Mesodermal cell (in vitro differentiated cells): ENCODE measurements around the gene MAP2K5.

Source experiments
- H3K27ac ChIP-seq: 2 replicates; pipeline ENCODE4 v1.7.0; 2013; ENCODE audit warnings: mild to moderate bottlenecking, low read depth, low read length, moderate library complexity; ENCODE audit not compliant: severe bottlenecking
- H3K36me3 ChIP-seq: 2 replicates; pipeline ENCODE4 v1.7.1; 2013; ENCODE audit warnings: mild to moderate bottlenecking, low read length, moderate library complexity; ENCODE audit not compliant: control insufficient read depth, insufficient read depth
- H3K4me1 ChIP-seq: one replicate; pipeline ENCODE4 v1.7.1; 2013; ENCODE audit warnings: mild to moderate bottlenecking, low read length; ENCODE audit not compliant: insufficient read depth, control insufficient read depth, poor library complexity, severe bottlenecking
- H3K4me3 ChIP-seq: 2 replicates; pipeline ENCODE4 v1.7.0; 2013; ENCODE audit warnings: low read length, control low read depth, mild to moderate bottlenecking; ENCODE audit not compliant: insufficient read depth, poor library complexity, severe bottlenecking; ENCODE audit errors: extremely low read depth
- H3K9me3 ChIP-seq: 2 replicates; pipeline ENCODE4 v1.7.1; 2013; ENCODE audit warnings: mild to moderate bottlenecking, low read length, moderate library complexity; ENCODE audit not compliant: control insufficient read depth
- WGBS, 2 experiments: methylation state at CpG; one replicate each; pipeline ENCODE4 v1.1.5; 2013; ENCODE audit warnings: missing lambda C conversion rate in 2 of 2; ENCODE audit not compliant: insufficient coverage in 2 of 2; 5-methylcytosine and 5-hydroxymethylcytosine counted together

The MAP2K5 gene

DNA sequence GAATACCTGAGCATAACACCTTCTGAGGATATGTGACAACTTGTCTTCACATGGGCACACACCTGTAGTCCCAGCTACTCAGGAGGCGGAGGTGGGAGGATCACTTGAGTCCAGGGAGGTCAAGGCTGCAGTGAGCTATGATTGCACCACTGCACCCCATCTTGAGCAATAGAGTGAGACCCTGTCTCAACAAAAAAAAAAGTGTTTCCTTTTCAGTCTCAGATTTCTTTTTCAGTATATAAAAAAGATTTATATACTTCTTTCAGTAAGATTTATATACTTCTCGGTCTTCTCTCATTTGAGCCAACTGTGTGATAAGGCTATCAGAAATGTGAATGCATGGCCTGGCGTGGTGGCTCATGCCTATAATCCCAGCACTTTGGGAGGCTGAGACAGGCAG is 197.9 kb downstream of the MAP2K5 start:
- WGBS, 2 experiments = 92 to 100% methylated on average over 1 to 3 of the region's 3 CpGs
- Histone ChIP-seq H3K9me3 (no peaks in the 10 kb centered on the region), H3K27ac (no peak overlapping the region), H3K4me1 (no peaks in the 10 kb centered on the region), H3K4me3 (no peak overlapping the region), H3K36me3 (no peaks in the 10 kb centered on the region)

DNA sequence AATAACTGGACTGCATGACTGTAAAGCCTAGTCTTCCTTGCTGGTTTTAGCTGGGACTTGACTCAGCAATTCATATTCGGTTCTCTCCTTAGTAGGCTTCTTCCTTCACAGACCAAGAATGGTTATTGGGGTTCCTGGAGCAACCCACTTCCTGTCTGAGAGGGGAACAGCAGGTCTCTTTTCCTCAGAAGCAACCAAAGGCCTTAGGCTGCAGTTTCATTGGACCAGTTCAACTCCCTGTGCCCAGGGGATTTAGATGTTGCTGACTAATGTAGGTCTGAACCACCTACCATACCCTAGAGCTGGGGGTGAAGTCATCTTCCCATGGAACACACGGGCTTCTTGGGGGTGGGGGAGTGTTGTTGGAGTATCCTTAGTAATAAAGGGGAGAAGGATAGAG is 198.8 kb downstream of the MAP2K5 start:
- no peaks in the 10 kb centered on the region for H3K36me3 ChIP-seq
- WGBS, 2 experiments = 67 to 100% methylated on average over 1 of the region's 2 CpGs
- no peak overlapping the region for H3K27ac ChIP-seq
- no peak overlapping the region for H3K4me3 ChIP-seq
- H3K4me1 ChIP-seq = no peaks in the 10 kb centered on the region
- no peaks in the 10 kb centered on the region for H3K9me3 ChIP-seq

DNA sequence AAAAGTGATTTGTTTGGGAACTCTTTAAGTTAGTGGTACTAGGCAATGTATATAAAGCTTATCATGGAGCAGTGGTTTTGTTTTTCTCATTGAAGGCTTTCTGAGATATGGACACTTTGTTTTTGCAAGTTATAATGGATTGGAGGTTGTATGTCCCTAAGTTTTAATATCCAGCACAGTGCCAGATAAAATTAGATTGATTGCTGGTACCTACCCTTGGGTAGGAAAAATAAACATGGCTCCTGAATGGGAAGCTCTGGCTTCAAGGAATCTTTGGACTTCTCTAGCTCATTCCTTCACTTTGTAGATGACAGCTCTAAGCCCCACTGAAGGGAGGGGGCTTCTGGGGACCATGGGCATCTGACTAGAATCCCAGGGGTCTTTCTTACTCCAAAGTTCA is 201.1 kb downstream of the MAP2K5 start:
- Histone ChIP-seq H3K4me3 (no peak overlapping the region), H3K36me3 (no peaks in the 10 kb centered on the region), H3K9me3 (no peaks in the 10 kb centered on the region), H3K4me1 (no peaks in the 10 kb centered on the region), H3K27ac (no peak overlapping the region)

DNA sequence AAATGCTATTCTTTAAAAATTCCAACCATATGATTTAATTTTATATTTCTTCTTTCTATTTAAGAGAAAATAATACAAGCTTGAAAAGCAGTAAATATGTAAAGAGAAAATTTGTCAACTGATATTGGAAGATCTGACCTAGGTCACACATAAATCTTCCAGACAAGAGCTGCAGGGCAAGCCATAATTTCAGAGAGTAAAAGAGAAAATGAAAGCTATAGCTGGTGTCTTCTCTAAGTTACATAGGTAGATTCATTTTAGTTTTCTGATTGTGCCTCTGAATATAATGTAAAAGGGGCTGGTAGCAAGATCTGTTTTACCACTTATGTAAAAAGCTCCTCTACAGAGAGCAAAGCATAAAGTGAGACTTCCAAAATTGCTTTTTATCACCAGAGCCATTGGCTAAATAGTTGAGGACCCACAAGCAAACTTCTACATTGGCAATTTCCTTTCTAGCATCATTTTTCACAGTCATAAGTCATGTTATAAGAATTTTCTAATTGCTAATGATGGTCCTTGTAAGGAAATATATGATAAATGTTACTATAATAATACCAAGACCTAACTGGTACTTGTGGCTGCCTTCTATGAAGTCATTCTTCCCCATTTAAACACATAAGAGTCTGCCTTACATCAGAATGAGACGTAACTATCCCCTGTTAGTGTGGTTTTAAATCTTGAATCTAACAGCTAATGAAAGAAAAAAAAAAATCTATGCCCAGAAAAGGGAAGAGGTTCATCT is 202.0 kb downstream of the MAP2K5 start:
- Histone ChIP-seq H3K27ac (no peak overlapping the region), H3K4me1 (no peaks in the 10 kb centered on the region), H3K4me3 (no peak overlapping the region), H3K9me3 (no peaks in the 10 kb centered on the region), H3K36me3 (no peaks in the 10 kb centered on the region)
- no CpG with 5 or more reads among the region's 1 CpG for WGBS, 2 experiments

DNA sequence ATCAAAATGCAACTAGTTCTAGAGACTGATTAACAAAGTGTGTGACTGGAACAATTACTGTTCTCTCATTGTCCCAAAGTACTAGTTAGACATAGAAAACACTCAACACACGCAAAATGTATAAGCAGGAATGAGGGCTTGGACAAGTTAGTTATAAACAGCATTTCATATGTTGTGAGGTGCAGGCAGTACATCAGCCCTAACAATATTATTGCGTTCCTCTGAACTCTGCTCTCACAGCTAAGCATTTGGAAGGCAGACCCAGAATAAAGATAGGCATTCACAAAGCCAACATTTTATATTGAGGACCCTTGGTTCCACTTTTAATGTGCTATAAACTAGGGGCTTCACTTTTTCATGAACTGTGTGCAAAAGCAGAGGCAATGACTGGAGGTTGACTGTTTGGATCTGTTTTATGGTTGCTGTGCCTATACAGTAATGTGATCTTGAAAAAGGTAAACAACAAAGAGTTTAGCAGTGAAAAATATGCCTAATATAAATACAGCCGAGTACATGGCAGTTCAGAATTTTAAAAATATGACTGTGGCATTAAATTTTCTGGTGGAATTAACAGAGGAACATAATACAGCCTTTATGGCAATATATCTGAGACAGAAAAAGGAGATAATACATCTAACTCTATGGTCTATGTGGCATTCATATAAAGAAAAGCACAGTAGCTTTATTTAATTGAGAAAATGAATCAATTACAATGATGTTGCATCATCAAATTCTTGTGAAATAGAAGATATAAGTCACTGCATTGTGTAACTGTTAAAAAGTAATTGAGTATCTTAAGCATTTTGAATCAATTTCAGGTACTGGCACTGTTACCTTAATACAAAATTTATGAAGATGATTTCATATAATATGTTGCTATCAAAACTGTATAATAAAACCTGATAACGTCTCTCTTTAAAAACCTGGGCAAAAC is 202.8 kb downstream of the MAP2K5 start:
- H3K36me3 ChIP-seq = no peaks in the 10 kb centered on the region
- H3K4me3 ChIP-seq = no peak overlapping the region
- H3K4me1 ChIP-seq = no peaks in the 10 kb centered on the region
- WGBS, 2 experiments = 100% methylated on average over 1 to 2 of the region's 4 CpGs
- no peaks in the 10 kb centered on the region for H3K9me3 ChIP-seq
- no peak overlapping the region for H3K27ac ChIP-seq

DNA sequence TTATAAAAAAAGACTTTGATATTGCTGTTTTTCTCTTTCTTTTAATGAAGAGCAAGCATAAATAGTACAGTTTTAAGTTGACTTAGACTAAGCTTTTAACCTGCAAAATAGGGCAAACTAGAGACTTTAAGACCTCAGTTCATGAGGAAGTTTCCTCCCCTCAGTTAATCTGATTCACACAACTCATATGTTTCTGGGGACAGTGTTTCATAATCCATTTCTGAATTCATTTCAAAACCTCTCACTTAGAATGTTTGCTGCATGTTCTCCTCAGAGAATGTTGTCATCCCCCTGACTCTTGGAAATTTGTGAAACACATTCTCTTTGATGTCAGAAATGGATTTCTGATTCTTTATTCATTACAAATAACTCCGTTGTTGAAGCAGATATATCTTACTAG is 203.5 kb downstream of the MAP2K5 start:
- Histone ChIP-seq H3K9me3 (no peaks in the 10 kb centered on the region), H3K4me3 (no peak overlapping the region), H3K36me3 (no peaks in the 10 kb centered on the region), H3K4me1 (no peaks in the 10 kb centered on the region), H3K27ac (no peak overlapping the region)
- WGBS, 2 experiments = no CpG with 5 or more reads among the region's 1 CpG

DNA sequence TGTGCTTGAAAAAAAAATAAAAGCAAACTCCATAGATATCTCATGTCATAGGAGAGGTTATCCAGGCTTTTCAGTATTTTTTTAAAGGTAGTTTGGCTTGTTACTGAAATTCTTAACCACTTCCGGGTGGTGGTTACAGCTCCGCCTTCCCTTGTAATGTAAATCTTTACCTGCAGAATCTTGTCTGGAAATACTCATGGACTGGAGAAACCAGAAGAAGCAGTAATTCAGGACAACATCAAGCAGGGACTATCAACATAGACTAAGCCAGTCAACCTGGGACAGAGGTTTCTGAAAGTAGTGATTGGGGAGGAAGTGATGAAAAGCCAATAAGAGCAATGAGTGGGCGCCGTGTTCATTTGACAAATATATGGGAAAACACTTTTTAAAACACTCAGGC is 203.9 kb downstream of the MAP2K5 start:
- WGBS, 2 experiments = 70 to 85% methylated on average over 2 to 4 of the region's 4 CpGs
- H3K27ac ChIP-seq = no peak overlapping the region

DNA sequence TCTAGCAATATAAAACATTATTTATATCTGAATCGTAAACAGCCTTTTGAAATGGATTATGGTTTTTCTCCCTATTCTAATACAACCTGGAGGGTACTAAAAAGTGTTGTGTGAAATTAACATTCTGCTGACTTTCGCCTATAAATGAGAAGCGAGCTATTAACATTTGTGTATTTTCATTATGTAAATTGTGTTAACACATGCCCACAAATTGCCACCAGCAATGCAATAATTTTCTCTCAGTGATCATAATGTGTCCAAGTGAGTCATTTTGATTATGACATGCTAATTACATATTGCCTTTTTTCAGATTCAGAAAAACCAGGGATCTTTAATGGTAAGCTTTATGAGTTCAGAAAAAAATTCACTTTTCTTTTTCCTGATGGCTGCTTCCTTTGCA is 205.4 kb downstream of the MAP2K5 start:
- no peak overlapping the region for H3K27ac ChIP-seq
- WGBS, 2 experiments = no CpG with 5 or more reads among the region's 3 CpGs
- no peak overlapping the region for H3K4me3 ChIP-seq
- H3K4me1 ChIP-seq = no peaks in the 10 kb centered on the region
- H3K9me3 ChIP-seq = no peaks in the 10 kb centered on the region
- H3K36me3 ChIP-seq = no peaks in the 10 kb centered on the region

More for the DNA sequence above, 203.9 kb downstream of the MAP2K5 start:
- Histone ChIP-seq H3K36me3 (no peaks in the 10 kb centered on the region), H3K9me3 (no peaks in the 10 kb centered on the region), H3K4me3 (no peak overlapping the region), H3K4me1 (no peaks in the 10 kb centered on the region)

DNA sequence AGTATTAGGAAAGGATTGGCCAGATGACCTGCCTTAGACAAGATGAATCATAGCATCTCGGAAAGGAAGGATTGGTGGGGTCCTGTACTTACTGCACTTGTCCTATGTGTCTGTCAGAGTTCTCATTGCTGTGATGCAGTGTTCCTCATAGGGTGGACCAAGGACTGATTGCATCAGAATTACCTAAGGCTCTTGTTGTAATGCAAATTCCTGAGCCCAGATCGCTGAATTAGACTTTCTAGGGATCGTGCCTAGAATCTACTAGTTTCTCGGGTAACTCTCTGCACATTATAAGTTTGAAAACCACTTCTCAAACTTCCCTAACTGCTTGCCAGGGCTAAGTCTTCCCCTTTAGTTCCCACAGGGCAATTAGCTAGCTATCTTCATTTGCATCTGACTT is 207.9 kb downstream of the MAP2K5 start:
- Histone ChIP-seq H3K4me1 (no peaks in the 10 kb centered on the region), H3K27ac (no peak overlapping the region), H3K9me3 (no peaks in the 10 kb centered on the region), H3K36me3 (no peaks in the 10 kb centered on the region), H3K4me3 (no peak overlapping the region)
- WGBS, 2 experiments = 68 to 72% methylated on average over 4 of the region's 4 CpGs

DNA sequence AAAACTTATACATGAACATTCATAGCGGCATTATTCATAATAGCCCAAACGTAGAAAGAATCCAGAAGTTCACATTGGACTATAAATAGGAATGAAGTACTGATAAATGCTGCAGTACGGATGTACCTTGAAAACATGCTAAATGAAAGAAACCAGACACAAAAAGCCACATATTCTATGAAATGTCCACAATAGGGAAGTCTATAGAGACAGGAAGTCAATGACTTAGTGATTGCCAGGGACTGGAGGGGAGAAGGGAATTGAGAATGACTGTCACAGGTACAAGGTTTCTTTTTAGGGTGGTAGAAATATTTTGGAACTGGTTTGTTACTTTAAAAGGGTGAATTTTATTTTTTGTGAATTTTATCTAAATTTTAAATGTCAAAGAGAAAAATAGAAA is 211.4 kb downstream of the MAP2K5 start:
- Histone ChIP-seq H3K4me3 (no peak overlapping the region), H3K9me3 (no peaks in the 10 kb centered on the region), H3K36me3 (no peaks in the 10 kb centered on the region), H3K4me1 (no peaks in the 10 kb centered on the region), H3K27ac (no peak overlapping the region)
- WGBS, 2 experiments = 100% methylated on average over 1 of the region's 3 CpGs; no CpG with 5 or more reads in 1 of the 2 experiments

DNA sequence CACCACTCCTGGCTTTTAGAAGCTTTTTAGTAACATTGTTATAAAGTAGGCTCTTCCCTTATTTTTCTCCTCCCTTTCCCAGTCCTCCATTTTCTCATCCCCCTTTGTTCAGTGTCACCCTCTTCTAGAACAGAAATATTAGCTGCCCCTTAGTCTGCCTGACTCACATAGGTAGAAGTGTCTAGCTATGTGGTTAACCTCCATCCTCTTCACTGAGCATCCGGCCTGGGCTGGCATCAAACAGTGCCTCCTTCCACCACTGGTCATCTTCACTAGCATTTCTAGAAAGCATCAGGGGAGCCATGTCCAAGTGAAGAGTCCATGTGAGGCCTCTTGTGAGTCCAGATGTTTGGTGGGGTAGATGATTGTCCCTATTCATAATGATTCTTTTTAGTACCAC is 212.8 kb downstream of the MAP2K5 start:
- H3K4me3 ChIP-seq = no peak overlapping the region
- no peaks in the 10 kb centered on the region for H3K9me3 ChIP-seq
- no CpG with 5 or more reads among the region's 1 CpG for WGBS, 2 experiments
- H3K4me1 ChIP-seq = no peaks in the 10 kb centered on the region
- no peak overlapping the region for H3K27ac ChIP-seq
- H3K36me3 ChIP-seq = no peaks in the 10 kb centered on the region
